A172 (cell line): Measurements from ENCODE around the gene VAT1L. TPM values are rescaled to one million over a fixed set of nuclear protein-coding genes. Genes with fewer than 3 reads are reported as not detected.
A peak's percentile ranks its signal among the peaks of the same experiment; 100 is the strongest.

ENCODE experiments used
- DNase-seq: peaks from one replicate; pipeline ENCODE4 v3.0.0-alpha.2; 2015; ENCODE audit warnings: low spot score
- total RNA-seq: library from RNA; depleted of rRNA; stranded (reverse); fragments of >200 nt; shearing (Covaris generic); gene quantifications from 2 replicates; pipeline ENCODE4 v1.2.3, GENCODE V29; 2014

Gene VAT1L
- total RNA-seq, 1 experiment from 2014 or later = not detected

- DNase-seq = no peak
These were observed 5.7 kb upstream of the VAT1L start for GRCh38 chr16:77782694-77783093.

- DNase-seq = no peak
These were observed 3.7 kb upstream of the VAT1L start for GRCh38 chr16:77784441-77785372.

GRCh38 chr16:77785373-77785764 lies 3.0 kb upstream of the VAT1L start:
- no peak for DNase-seq

- no peak for DNase-seq
These were observed 2.0 kb upstream of the VAT1L start for GRCh38 chr16:77786186-77786847.

GRCh38 chr16:77787452-77787851 lies 912 bp upstream of the VAT1L start:
- no peak for DNase-seq

- no peak for DNase-seq
These were observed 983 bp downstream of the VAT1L start for GRCh38 chr16:77789085-77790008.

GRCh38 chr16:77790009-77790372 lies 1.6 kb downstream of the VAT1L start:
- no peak for DNase-seq

GRCh38 chr16:77790912-77791311 lies 2.5 kb downstream of the VAT1L start:
- no peak for DNase-seq

- no peak for DNase-seq
These were observed 5.1 kb downstream of the VAT1L start for GRCh38 chr16:77793417-77793816.

GRCh38 chr16:77794586-77794985 lies 6.2 kb downstream of the VAT1L start:
- DNase-seq = peak; percentile 74

GRCh38 chr16:77801817-77802216 lies 13.5 kb downstream of the VAT1L start:
- no peak for DNase-seq

GRCh38 chr16:77805398-77805797 lies 17.0 kb downstream of the VAT1L start:
- DNase-seq = no peak

- DNase-seq = no peak
These were observed 18.7 kb downstream of the VAT1L start for GRCh38 chr16:77807021-77807420.

- DNase-seq = no peak
These were observed 24.6 kb downstream of the VAT1L start for GRCh38 chr16:77812856-77813500.

GRCh38 chr16:77816293-77816692 lies 27.9 kb downstream of the VAT1L start:
- DNase-seq = no peak

- no peak for DNase-seq
These were observed 32.0 kb downstream of the VAT1L start for GRCh38 chr16:77820340-77820739.

GRCh38 chr16:77822661-77823060 lies 34.3 kb downstream of the VAT1L start:
- DNase-seq = no peak

- no peak for DNase-seq
These were observed 34.7 kb downstream of the VAT1L start for GRCh38 chr16:77823067-77823466.

- no peak for DNase-seq
These were observed 36.8 kb downstream of the VAT1L start for GRCh38 chr16:77825196-77825595.

- DNase-seq = no peak
These were observed 38.7 kb downstream of the VAT1L start for GRCh38 chr16:77827032-77827431.

GRCh38 chr16:77833921-77834634 lies 45.7 kb downstream of the VAT1L start:
- DNase-seq = peak; percentile 86
